Ovary (tissue), 3 donors: ENCODE measurements around the gene MDGA2.

ENCODE experiments used
- POLR2A ChIP-seq: fragments of 450-650 bp; IDR thresholded peaks from one replicate; pipeline ENCODE4 v1.6.1; 2017; ENCODE audit warnings: antibody characterized with exemption, mild to moderate bottlenecking, moderate library complexity
- TF ChIP-seq, protein P1 (sequence below), 3 donors: fragments of 450-650 bp in 2 of 3; fragments of 200-600 bp in 1 of 3; IDR thresholded peaks; one replicate each; pipeline versions ENCODE4 v1.5.1 to v1.8.0; 2016 to 2022; ENCODE audit warnings: antibody characterized with exemption in 3 of 3, mild to moderate bottlenecking in 1 of 3
- donor health status: DM: no; HTN: no; CAD: no.

DNA sequence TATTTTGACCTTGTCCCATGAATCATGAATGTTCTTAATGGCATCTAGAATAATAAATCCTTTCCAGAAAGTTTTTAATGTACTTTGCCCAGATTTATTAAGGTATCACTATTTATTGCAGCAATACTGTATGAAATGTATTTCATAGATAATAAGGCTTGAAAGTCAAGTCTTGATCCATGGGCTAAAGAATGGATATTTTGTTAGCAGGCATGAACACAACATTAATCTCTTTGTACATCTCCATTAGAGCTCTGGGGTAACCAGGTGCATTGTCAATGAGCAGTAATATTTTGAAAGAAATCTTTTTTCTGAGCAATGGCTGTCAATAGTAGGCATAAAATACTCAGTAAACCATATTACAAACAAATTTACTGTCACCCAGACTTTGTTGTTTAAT, 882.3 kb downstream of the MDGA2 start:
- TF ChIP-seq, protein P1, sequence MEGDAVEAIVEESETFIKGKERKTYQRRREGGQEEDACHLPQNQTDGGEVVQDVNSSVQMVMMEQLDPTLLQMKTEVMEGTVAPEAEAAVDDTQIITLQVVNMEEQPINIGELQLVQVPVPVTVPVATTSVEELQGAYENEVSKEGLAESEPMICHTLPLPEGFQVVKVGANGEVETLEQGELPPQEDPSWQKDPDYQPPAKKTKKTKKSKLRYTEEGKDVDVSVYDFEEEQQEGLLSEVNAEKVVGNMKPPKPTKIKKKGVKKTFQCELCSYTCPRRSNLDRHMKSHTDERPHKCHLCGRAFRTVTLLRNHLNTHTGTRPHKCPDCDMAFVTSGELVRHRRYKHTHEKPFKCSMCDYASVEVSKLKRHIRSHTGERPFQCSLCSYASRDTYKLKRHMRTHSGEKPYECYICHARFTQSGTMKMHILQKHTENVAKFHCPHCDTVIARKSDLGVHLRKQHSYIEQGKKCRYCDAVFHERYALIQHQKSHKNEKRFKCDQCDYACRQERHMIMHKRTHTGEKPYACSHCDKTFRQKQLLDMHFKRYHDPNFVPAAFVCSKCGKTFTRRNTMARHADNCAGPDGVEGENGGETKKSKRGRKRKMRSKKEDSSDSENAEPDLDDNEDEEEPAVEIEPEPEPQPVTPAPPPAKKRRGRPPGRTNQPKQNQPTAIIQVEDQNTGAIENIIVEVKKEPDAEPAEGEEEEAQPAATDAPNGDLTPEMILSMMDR (IDR thresholded peaks at IDR 0.05) = no peak
- TF ChIP-seq POLR2A = no peak
